K562 (cell line): ENCODE measurements around the gene HIPK2. TPM values are rescaled to one million over a fixed set of nuclear protein-coding genes. Genes with fewer than 3 reads are reported as not detected.
A peak's percentile ranks its signal among the peaks of the same experiment; 100 is the strongest.

ENCODE experiments used
- ATAC-seq: fragments of 200-7000 bp; cut with Tn5 transposase; 3 replicates; pipeline ENCODE4 v1.9.1; 2020; ENCODE audit warnings: moderate library complexity
- BruUV-seq: library from RNA; stranded (reverse); fragments of 400-500 nt; replicated peaks from 2 replicates; lab custom pipeline; 2021; lab: Mats Ljungman, UMichigan
- CTCF ChIA-PET: fragments of 300-600 bp; formaldehyde crosslinking; extraction: SDS; loops from one replicate; lab custom pipeline; 2021; ENCODE audit warnings: low intra/inter-chr PET ratio; lab: Yijun Ruan, JAX
- POLR2A ChIA-PET: fragments of 300-600, 350-650 bp; sonication (Branson Sonifier 250); formaldehyde crosslinking; extraction: SDS; loops from one replicate; lab custom pipeline; 2021; ENCODE audit warnings: antibody characterized with exemption, inconsistent platforms; lab: Yijun Ruan, JAX
- DNase-seq, 4 experiments: peaks; one replicate each; pipeline versions ENCODE4 v3.0.0 to v3.0.0-alpha.2; 2011 to 2018; ENCODE audit warnings: low spot score in 3 of 4, mixed read lengths in 3 of 4; ENCODE audit errors: extremely low read depth in 1 of 4
- FAIRE-seq: peaks from 2 replicates; lab custom pipeline; 2011; peaks lifted over from hg19 to GRCh38; lab: Jason Lieb, UNC
- H2AFZ ChIP-seq: 2 replicates; pipeline ENCODE4 v1.6.0; 2011; ENCODE audit warnings: low read depth, low read length, control low read depth, inconsistent platforms
- H3K27ac ChIP-seq: fragments of 200-600 bp; 3 replicates; pipeline ENCODE4 v1.8.0; 2011; ENCODE audit warnings: low read depth, mild to moderate bottlenecking, control low read depth, inconsistent platforms, low read length, moderate library complexity, mixed read lengths; ENCODE audit errors: extremely low read depth
- H3K27me3 ChIP-seq, 2 experiments: fragments of 300-600 bp in 1 of 2; 2 replicates in 1 of 2; 3 replicates in 1 of 2; pipeline versions ENCODE4 v1.6.0 to v1.8.0; 2011; ENCODE audit warnings: inconsistent platforms in 2 of 2, low read length in 2 of 2, mild to moderate bottlenecking in 1 of 2, mixed read lengths in 1 of 2, moderate library complexity in 1 of 2; ENCODE audit not compliant: control insufficient read depth in 2 of 2, insufficient read depth in 2 of 2
- H3K36me3 ChIP-seq: fragments of 300-600 bp; 3 replicates; pipeline ENCODE4 v1.8.0; 2011; ENCODE audit warnings: mild to moderate bottlenecking, low read length, inconsistent platforms; ENCODE audit not compliant: control insufficient read depth, insufficient read depth
- H3K4me1 ChIP-seq, 2 experiments: fragments of 200-600 bp in 1 of 2; replicated peaks in 1 of 2; 2 replicates in 1 of 2; 3 replicates in 1 of 2; pipeline versions ENCODE4 v1.5.1 to v1.8.0; 2011; ENCODE audit warnings: inconsistent platforms in 2 of 2, low read length in 2 of 2, mild to moderate bottlenecking in 1 of 2, mixed read lengths in 1 of 2, moderate library complexity in 1 of 2; ENCODE audit not compliant: control insufficient read depth in 2 of 2, insufficient read depth in 2 of 2
- H3K4me2 ChIP-seq: 2 replicates; pipeline ENCODE4 v1.6.1; 2011; ENCODE audit warnings: low read length, control low read depth, inconsistent platforms, mixed read lengths; ENCODE audit not compliant: insufficient read depth
- H3K4me3 ChIP-seq: fragments of 200-600 bp; sonication (generic), shearing (Covaris generic); 2 replicates; pipeline ENCODE4 v1.5.1; 2016; ENCODE audit warnings: control low read depth, inconsistent platforms
- H3K79me2 ChIP-seq: fragments of 200-600 bp; 3 replicates; pipeline ENCODE4 v1.8.0; 2011; ENCODE audit warnings: low read length, inconsistent platforms; ENCODE audit not compliant: control insufficient read depth, insufficient read depth
- H3K9ac ChIP-seq, 2 experiments: 2 replicates each; pipeline versions ENCODE4 v1.6.0 to v1.6.1; 2011; ENCODE audit warnings: low read depth in 2 of 2, low read length in 2 of 2, control low read depth in 1 of 2, inconsistent platforms in 1 of 2, mild to moderate bottlenecking in 1 of 2, mixed read lengths in 1 of 2; ENCODE audit not compliant: insufficient read depth in 1 of 2
- H3K9me1 ChIP-seq: one replicate; pipeline ENCODE4 v1.6.0; 2011; ENCODE audit warnings: inconsistent platforms, mild to moderate bottlenecking, low read length, moderate library complexity; ENCODE audit not compliant: control insufficient read depth, insufficient read depth
- H3K9me3 ChIP-seq: replicated peaks from 2 replicates; pipeline ENCODE4 v1.5.1; 2011; ENCODE audit warnings: low read depth, low read length, inconsistent platforms; ENCODE audit not compliant: control insufficient read depth, insufficient read depth
- H4K20me1 ChIP-seq: replicated peaks from 2 replicates; pipeline ENCODE4 v1.6.1; 2011; ENCODE audit warnings: low read length, inconsistent platforms, mixed read lengths; ENCODE audit not compliant: control insufficient read depth, insufficient read depth
- GATAD2A ChIP-seq: fragments of 450-650 bp; IDR thresholded peaks from 2 replicates; pipeline ENCODE4 v1.6.1; 2017
- WGBS: fragments of 100-300 bp; shearing (Covaris generic); methylation state at CpG from one replicate; pipeline ENCODE4 v1.1.6; 2016; ENCODE audit warnings: low coverage, mixed read lengths; ENCODE audit not compliant: insufficient coverage; ENCODE audit errors: missing lambda C conversion rate; 5-methylcytosine and 5-hydroxymethylcytosine counted together
- in situ Hi-C: fragments of 300-500 bp; cut with MboI; formaldehyde crosslinking; loops from 4 replicates; pipeline ENCODE4 v1.15.0; 2018; ENCODE audit warnings: inconsistent platforms, mixed read lengths
- intact Hi-C: fragments of 100-400 bp; cut with micrococcal nuclease; formaldehyde crosslinking; loops from 2 replicates; pipeline ENCODE4 v1.14.2; 2022
- polyA plus RNA-seq, 8 experiments: library from polyadenylated mRNA; depleted of rRNA in 4 of 8; stranded (reverse) in 5 of 8; unstranded in 3 of 8; fragments of >200 nt; fragmentation: Nextera tagmentation in 2 of 8; fragmentation: Illumina TruSeq in 1 of 8; extraction: Ambion mirVana in 2 of 8; extraction: Trizol in 1 of 8; gene quantifications; 2 replicates each; pipeline versions ENCODE4 v1.2.1 to v1.2.3, GENCODE V29; 2011 to 2014; ENCODE audit warnings: inconsistent platforms in 1 of 8, missing spikeins in 1 of 8
- total RNA-seq, 7 experiments: library from RNA; depleted of rRNA in 6 of 7; stranded (reverse); fragments of >200 nt in 6 of 7; fragmentation: Illumina TruSeq in 2 of 7; extraction: Trizol in 2 of 7; gene quantifications; 2 replicates each; pipeline versions ENCODE4 v1.2.1 to v1.2.3, GENCODE V29; 2011 to 2021; ENCODE audit warnings: low replicate concordance in 1 of 7
- TF ChIP-seq, protein P1 (sequence below): sonication (generic); formaldehyde crosslinking; IDR thresholded peaks from 2 replicates; pipeline ENCODE4 v1.8.1; 2023; ENCODE audit warnings: mild to moderate bottlenecking, missing genetic modification reagents
- TF ChIP-seq, protein P2 (sequence below): sonication (generic); formaldehyde crosslinking; IDR thresholded peaks from 2 replicates; pipeline ENCODE4 v1.9.0; 2022; ENCODE audit warnings: mild to moderate bottlenecking, missing genetic modification reagents

Gene HIPK2
- total and polyA plus RNA-seq, 9 of the 15 experiments (the other 6 are each of a cell fraction or from before 2014, with no cell fraction given): 0.69 to 19.8 (median 5.1) TPM

DNA sequence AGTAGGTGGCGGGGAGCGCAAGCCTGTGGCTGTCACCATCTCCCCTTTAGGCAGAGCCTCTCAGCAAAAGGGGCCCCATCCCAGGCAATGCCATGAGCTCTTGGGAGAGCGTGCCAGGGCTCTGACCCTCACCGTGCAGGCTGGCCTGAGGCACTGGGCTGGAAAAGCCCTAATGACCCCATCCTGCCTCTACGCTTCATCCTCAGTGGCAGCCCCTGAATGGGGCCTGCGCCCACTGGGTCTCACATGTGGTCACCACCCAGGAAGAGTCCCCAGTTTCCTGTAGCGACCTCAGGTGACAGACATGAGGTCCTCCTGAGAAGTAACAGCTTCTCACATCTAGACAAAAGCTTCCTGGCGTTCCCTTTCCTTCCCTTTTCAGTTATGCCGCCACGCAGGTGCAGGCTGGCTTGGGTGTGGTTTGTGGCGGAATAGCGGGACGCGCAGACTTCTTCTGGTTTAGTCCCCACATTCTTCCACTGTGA is 195.1 kb downstream of the HIPK2 start:
- H3K4me2 ChIP-seq: no peak overlapping the region
- H2AFZ ChIP-seq: no peak overlapping the region
- H3K27ac ChIP-seq: no peak overlapping the region
- H3K4me3 ChIP-seq: no peak overlapping the region
- no peaks in the 10 kb centered on the region for H3K9me3 ChIP-seq
- intact Hi-C loops: no loop called here
- TF ChIP-seq, protein P1, sequence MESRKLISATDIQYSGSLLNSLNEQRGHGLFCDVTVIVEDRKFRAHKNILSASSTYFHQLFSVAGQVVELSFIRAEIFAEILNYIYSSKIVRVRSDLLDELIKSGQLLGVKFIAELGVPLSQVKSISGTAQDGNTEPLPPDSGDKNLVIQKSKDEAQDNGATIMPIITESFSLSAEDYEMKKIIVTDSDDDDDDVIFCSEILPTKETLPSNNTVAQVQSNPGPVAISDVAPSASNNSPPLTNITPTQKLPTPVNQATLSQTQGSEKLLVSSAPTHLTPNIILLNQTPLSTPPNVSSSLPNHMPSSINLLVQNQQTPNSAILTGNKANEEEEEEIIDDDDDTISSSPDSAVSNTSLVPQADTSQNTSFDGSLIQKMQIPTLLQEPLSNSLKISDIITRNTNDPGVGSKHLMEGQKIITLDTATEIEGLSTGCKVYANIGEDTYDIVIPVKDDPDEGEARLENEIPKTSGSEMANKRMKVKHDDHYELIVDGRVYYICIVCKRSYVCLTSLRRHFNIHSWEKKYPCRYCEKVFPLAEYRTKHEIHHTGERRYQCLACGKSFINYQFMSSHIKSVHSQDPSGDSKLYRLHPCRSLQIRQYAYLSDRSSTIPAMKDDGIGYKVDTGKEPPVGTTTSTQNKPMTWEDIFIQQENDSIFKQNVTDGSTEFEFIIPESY (CRISPR knock-in tag): peak; percentile 91
- TF ChIP-seq, protein P2, sequence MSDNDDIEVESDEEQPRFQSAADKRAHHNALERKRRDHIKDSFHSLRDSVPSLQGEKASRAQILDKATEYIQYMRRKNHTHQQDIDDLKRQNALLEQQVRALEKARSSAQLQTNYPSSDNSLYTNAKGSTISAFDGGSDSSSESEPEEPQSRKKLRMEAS (CRISPR knock-in tag): peak; percentile 11; the same call in 1 of the 2 replicates
- TF ChIP-seq GATAD2A: no peak
- ATAC-seq (no peak), DNase-seq (no peak), FAIRE-seq (no peak)
- no peak overlapping the region; a peak in 1 of 4 replicates for H3K9ac ChIP-seq
- 79% methylated on average over 14 of the region's 14 CpGs for WGBS
- H3K36me3 ChIP-seq: peaks cover 4% of the 10 kb centered on the region; the same call in 1 of the 3 replicates
- no peaks in the 10 kb centered on the region for H3K27me3 ChIP-seq
- no peaks in the 10 kb centered on the region for H4K20me1 ChIP-seq
- in situ Hi-C loops: no loop called here
- CTCF ChIA-PET: no interaction called here
- no peaks in the 10 kb centered on the region for H3K9me1 ChIP-seq
- H3K79me2 ChIP-seq: no peaks in the 10 kb centered on the region
- no TSS peak for BruUV-seq
- no peaks in the 10 kb centered on the region for H3K4me1 ChIP-seq
- POLR2A ChIA-PET: interaction anchor here (0.6 to 1.2 kb wide), 3 partner anchors 19 to 85 kb away, joined by 3 to 5 read pairs (median 3); no protein-coding TSS in a partner anchor
